CD8-positive, alpha-beta memory T cell (primary cell): Measurements from ENCODE around the gene MSH2. TPM values are rescaled to one million over a fixed set of nuclear protein-coding genes. Genes with fewer than 3 reads are reported as not detected.

ENCODE experiments used
- CTCF ChIA-PET: fragments of 350-600 bp; sonication (Branson Sonifier 250); formaldehyde crosslinking; loops from one replicate; lab custom pipeline; 2021; ENCODE audit warnings: antibody characterized with exemption; lab: Charles Lee
- POLR2A ChIA-PET: fragments of 350-600 bp; sonication (Branson Sonifier 250); formaldehyde crosslinking; loops from one replicate; lab custom pipeline; 2021; ENCODE audit warnings: antibody characterized with exemption; lab: Charles Lee
- DNase-seq, 5 donors: peaks; one replicate each; pipeline versions ENCODE4 v3.0.0 to v3.0.0-alpha.2; 2020 to 2022; ENCODE audit warnings: mixed read lengths in 1 of 5
- H3K27ac ChIP-seq: one replicate; pipeline ENCODE4 v1.7.0; 2013; ENCODE audit warnings: low read depth, mild to moderate bottlenecking, low read length, moderate library complexity
- H3K27me3 ChIP-seq: 2 replicates; pipeline ENCODE4 v1.7.0; 2013; ENCODE audit warnings: low read length, mild to moderate bottlenecking; ENCODE audit not compliant: insufficient read depth, poor library complexity, severe bottlenecking
- H3K36me3 ChIP-seq: 2 replicates; pipeline ENCODE4 v1.7.0; 2013; ENCODE audit warnings: mild to moderate bottlenecking, low read length, moderate library complexity; ENCODE audit not compliant: insufficient read depth
- H3K4me1 ChIP-seq: 2 replicates; pipeline ENCODE4 v1.7.0; 2013; ENCODE audit warnings: mild to moderate bottlenecking, low read length, moderate library complexity; ENCODE audit not compliant: insufficient read depth
- H3K4me3 ChIP-seq: 2 replicates; pipeline ENCODE4 v1.7.0; 2013; ENCODE audit warnings: mild to moderate bottlenecking, low read length
- H3K9me3 ChIP-seq: 2 replicates; pipeline ENCODE4 v1.7.0; 2013; ENCODE audit warnings: mild to moderate bottlenecking, low read length
- H3K27ac Mint-ChIP-seq, 8 donors: one replicate each; pipeline ENCODE4 v1.8.0; 2020 to 2021; ENCODE audit warnings: mixed read lengths in 8 of 8, mild to moderate bottlenecking in 6 of 8, inconsistent platforms in 3 of 8, moderate library complexity in 3 of 8
- H3K27me3 Mint-ChIP-seq, 2 donors: one replicate each; pipeline ENCODE4 v1.8.0; 2020 to 2021; ENCODE audit warnings: mixed read lengths in 2 of 2, mild to moderate bottlenecking in 1 of 2, moderate library complexity in 1 of 2
- H3K36me3 Mint-ChIP-seq, 3 donors: one replicate each; pipeline ENCODE4 v1.8.0; 2020 to 2021; ENCODE audit warnings: mixed read lengths in 3 of 3, inconsistent platforms in 1 of 3, mild to moderate bottlenecking in 1 of 3
- H3K4me1 Mint-ChIP-seq, 3 donors: one replicate each; pipeline ENCODE4 v1.8.0; 2020 to 2021; ENCODE audit warnings: mixed read lengths in 3 of 3, inconsistent platforms in 1 of 3, mild to moderate bottlenecking in 1 of 3
- H3K4me3 Mint-ChIP-seq, 7 donors: one replicate each; pipeline ENCODE4 v1.8.0; 2020 to 2021; ENCODE audit warnings: mixed read lengths in 7 of 7, mild to moderate bottlenecking in 6 of 7, moderate library complexity in 4 of 7, inconsistent platforms in 2 of 7
- H3K9me3 Mint-ChIP-seq, 5 donors: one replicate each; pipeline ENCODE4 v1.8.0; 2020 to 2022; ENCODE audit warnings: mixed read lengths in 5 of 5, mild to moderate bottlenecking in 3 of 5, moderate library complexity in 2 of 5, inconsistent platforms in 1 of 5
- polyA plus RNA-seq: library from polyadenylated mRNA; unstranded; fragments of 300-500 nt; fragmentation: Illumina TruSeq; gene quantifications from one replicate; pipeline ENCODE4 v1.2.3, GENCODE V29; 2021
- total RNA-seq, 2 experiments: library from RNA; stranded (reverse); gene quantifications; one replicate each; pipeline ENCODE4 v1.2.3, GENCODE V29; 2021

MSH2 gene
- total and polyA plus RNA-seq, 3 experiments from 2014 or later: 25.4 to 60.6 (median 58.5) TPM

GRCh38 chr2:47512581-47513083, 109.7 kb downstream of the MSH2 start:
- no peaks in the 10 kb centered on the region for H3K9me3 ChIP-seq
- no peaks in the 10 kb centered on the region for H3K36me3 ChIP-seq
- H3K4me3 ChIP-seq: no peak overlapping the region
- CTCF ChIA-PET: no interaction called here
- POLR2A ChIA-PET: no interaction called here
- DNase-seq: no peak
- no peak overlapping the region for H3K4me3 Mint-ChIP-seq
- peaks cover 0 to 4% (median 0%) of the 10 kb centered on the region in 3 donors for H3K4me1 Mint-ChIP-seq
- peaks cover 0 to 4% of the 10 kb centered on the region in 2 donors for H3K27me3 Mint-ChIP-seq
- peaks cover 0 to 3% (median 0%) of the 10 kb centered on the region in 3 donors for H3K36me3 Mint-ChIP-seq
- H3K9me3 Mint-ChIP-seq: no peaks in the 10 kb centered on the region
- H3K27ac ChIP-seq: no peak overlapping the region
- no peak overlapping the region for H3K27ac Mint-ChIP-seq
- H3K4me1 ChIP-seq: no peaks in the 10 kb centered on the region
- H3K27me3 ChIP-seq: no peaks in the 10 kb centered on the region

- DNase-seq: no peak
- H3K4me3 ChIP-seq: no peak overlapping the region
- H3K27me3 Mint-ChIP-seq: no peaks in the 10 kb centered on the region
- no peaks in the 10 kb centered on the region for H3K9me3 ChIP-seq
- no peak overlapping the region for H3K4me3 Mint-ChIP-seq
- no peaks in the 10 kb centered on the region for H3K9me3 Mint-ChIP-seq
- CTCF ChIA-PET: no interaction called here
- no peak overlapping the region for H3K27ac Mint-ChIP-seq
- H3K36me3 Mint-ChIP-seq: peaks cover 0 to 3% (median 0%) of the 10 kb centered on the region in 3 donors
- H3K4me1 ChIP-seq: no peaks in the 10 kb centered on the region
- no peaks in the 10 kb centered on the region for H3K36me3 ChIP-seq
- H3K27me3 ChIP-seq: no peaks in the 10 kb centered on the region
- no peak overlapping the region for H3K27ac ChIP-seq
- POLR2A ChIA-PET: no interaction called here
- peaks cover under 1 to 6% (median 1%) of the 10 kb centered on the region in 3 donors for H3K4me1 Mint-ChIP-seq
These were observed 111.1 kb downstream of the MSH2 start for GRCh38 chr2:47513981-47514520.

DNA sequence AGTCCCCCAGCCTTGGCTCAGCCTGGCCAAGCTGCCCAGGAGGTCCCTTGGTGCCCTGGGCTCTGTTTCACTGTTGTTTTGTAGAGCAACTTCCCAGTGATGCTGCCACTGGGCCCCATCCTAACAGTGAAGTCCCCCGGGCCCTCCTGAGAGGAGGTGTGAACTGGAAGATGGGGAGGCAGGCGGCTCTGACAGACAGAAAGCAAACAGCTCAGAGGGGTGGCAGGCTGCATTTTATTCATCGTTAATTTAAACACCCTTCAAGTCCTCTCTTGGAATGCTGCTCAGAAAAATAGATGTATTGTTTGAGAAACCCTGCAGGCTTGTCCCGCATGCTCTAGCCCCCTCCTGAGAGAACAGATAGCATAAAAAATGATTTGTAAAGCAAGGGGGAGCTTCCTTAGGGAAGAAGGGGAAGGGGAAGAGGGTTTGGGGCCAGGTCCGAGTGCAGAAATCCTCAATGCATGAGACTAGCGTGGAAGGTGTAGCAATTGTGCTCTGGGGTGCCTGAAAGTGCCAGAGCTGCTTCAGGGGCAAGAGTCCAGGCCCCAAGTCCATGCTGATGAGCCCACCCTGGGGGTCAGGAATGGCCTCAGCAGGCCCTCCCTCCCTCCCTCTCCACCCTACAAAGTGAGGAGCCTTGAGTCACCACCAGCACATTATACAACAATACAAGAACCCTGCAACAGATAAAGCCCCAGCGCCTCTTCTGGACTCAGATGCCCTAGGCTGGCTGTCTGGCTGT, 113.6 kb downstream of the MSH2 start:
- no peaks in the 10 kb centered on the region for H3K9me3 ChIP-seq
- ChIA-PET CTCF (no interaction called here), POLR2A (no interaction called here)
- Mint-ChIP-seq H3K36me3 (peaks cover 0 to 3% (median 3%) of the 10 kb centered on the region in 3 donors), H3K4me3 (no peak overlapping the region), H3K27me3 (no peaks in the 10 kb centered on the region), H3K27ac (no peak overlapping the region), H3K9me3 (no peaks in the 10 kb centered on the region), H3K4me1 (peaks cover 16 to 22% (median 22%) of the 10 kb centered on the region in 3 donors)
- H3K4me3 ChIP-seq: no peak overlapping the region
- H3K36me3 ChIP-seq: no peaks in the 10 kb centered on the region
- no peak overlapping the region for H3K27ac ChIP-seq
- DNase-seq: no peak
- peaks cover 10% of the 10 kb centered on the region for H3K4me1 ChIP-seq
- H3K27me3 ChIP-seq: no peaks in the 10 kb centered on the region

DNA sequence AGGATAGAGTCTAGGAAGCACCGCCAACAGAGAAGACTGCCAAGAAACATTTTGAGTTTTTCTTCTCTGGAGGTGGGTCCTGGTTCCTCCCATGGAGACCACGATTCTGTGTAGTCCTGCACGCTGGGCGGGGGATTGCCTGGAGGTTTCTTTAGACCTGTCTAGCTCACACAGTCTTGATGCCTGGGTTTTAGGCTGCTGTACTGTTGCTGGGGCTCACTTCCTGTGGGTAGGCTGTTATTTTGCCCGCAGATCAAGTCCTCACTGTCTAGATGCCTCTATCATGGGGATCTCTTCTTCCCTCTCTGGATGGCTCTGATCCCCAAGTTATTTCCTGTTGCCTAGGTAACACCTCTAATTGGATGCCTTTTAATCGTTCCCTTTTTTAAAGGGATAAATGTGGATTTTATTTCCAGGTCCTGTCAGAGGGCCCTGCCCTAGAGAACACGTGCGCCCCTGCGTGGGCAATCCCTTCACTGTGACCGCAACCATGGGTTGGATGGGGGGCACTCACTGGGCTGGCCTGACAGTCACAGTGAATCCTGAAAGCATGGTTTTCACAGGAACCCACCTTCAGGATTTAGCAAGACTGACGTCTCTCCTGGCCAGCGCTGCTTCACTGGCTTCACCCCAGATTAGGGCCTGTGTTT, 115.7 kb downstream of the MSH2 start:
- no peak for DNase-seq
- Mint-ChIP-seq H3K27ac (no peak overlapping the region), H3K27me3 (no peaks in the 10 kb centered on the region), H3K4me1 (peaks cover 20 to 33% (median 31%) of the 10 kb centered on the region in 3 donors), H3K36me3 (peaks cover 0 to 3% (median 0%) of the 10 kb centered on the region in 3 donors), H3K4me3 (peak overlapping the region in 2 of 7 donors; percentile 13 to 77), H3K9me3 (no peaks in the 10 kb centered on the region)
- Histone ChIP-seq H3K36me3 (no peaks in the 10 kb centered on the region), H3K9me3 (no peaks in the 10 kb centered on the region), H3K27ac (no peak overlapping the region), H3K4me3 (no peak overlapping the region), H3K27me3 (no peaks in the 10 kb centered on the region), H3K4me1 (peaks cover 10% of the 10 kb centered on the region)
- POLR2A ChIA-PET: no interaction called here
- CTCF ChIA-PET: no interaction called here

DNA sequence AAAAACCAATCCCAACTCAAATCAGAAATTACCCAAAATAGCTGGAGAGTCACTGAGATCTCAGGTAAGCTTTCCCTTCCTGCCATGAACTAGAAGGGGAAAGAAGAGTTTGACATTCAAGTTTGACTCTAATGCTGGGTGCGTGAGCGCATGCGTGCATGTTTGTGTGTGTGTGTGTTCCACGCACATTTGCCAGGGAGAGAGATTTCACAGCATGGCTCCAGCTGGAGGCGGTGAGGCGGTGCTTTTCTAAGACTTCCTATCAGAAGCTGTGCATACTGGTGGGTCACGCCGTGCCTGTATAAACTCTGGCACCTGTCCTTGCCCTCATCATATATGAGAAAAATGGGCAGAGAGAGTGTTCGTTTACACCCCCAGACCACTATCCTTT, 116.2 kb downstream of the MSH2 start:
- no peak overlapping the region for H3K27ac ChIP-seq
- ChIA-PET POLR2A (no interaction called here), CTCF (no interaction called here)
- no peaks in the 10 kb centered on the region for H3K27me3 ChIP-seq
- H3K36me3 ChIP-seq: no peaks in the 10 kb centered on the region
- peak overlapping the region in 5 of 7 donors; percentile 12 to 92 (median 73) for H3K4me3 Mint-ChIP-seq
- H3K4me3 ChIP-seq: no peak overlapping the region
- no peaks in the 10 kb centered on the region for H3K9me3 ChIP-seq
- no peaks in the 10 kb centered on the region for H3K27me3 Mint-ChIP-seq
- peaks cover 10% of the 10 kb centered on the region for H3K4me1 ChIP-seq
- no peak for DNase-seq
- no peaks in the 10 kb centered on the region for H3K9me3 Mint-ChIP-seq
- H3K27ac Mint-ChIP-seq: peak overlapping the region in 1 of 8 donors; percentile 65
- peaks cover 20 to 33% (median 31%) of the 10 kb centered on the region in 3 donors for H3K4me1 Mint-ChIP-seq
- H3K36me3 Mint-ChIP-seq: peaks cover 0 to 3% (median 0%) of the 10 kb centered on the region in 3 donors

DNA sequence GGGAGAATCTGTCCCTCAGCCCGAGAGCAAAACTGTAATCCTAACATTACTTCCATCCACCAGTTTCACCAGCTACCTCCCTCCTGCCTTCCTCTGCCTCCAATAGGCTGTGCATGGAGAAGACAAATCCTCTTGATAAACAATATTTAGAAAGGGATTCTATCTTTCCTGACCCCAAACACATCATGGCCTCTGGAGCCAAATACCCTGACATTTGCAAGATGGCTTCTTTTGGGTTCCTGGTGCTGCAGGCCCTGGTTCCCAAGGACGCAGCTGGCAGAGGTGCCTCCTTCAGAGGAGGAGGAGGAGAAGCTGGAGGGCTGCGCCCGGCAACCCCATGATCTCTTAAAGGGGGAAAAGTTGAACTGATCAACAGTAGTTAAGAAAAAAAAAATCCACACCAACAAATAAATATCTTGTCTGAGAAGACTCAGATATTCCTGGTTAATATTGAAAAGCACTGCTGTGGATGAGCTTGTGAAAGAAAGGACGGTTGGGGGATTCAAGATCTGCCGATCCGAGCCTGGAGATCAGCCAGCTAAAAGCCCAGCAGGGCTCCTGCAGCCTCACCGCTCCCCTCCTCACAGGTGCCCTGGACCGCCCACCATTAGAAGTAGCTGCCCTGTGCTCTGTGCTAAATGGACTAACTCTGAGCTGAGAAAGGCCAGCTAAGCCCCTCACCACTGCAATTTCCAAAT, 116.8 kb downstream of the MSH2 start:
- CTCF ChIA-PET: interaction anchor here (1.2 kb wide), 1 partner anchor 8 kb away, joined by 3 read pairs; no protein-coding TSS in a partner anchor
- H3K4me3 Mint-ChIP-seq: peak overlapping the region; percentile 73 to 94 (median 92)
- Histone ChIP-seq H3K9me3 (no peaks in the 10 kb centered on the region), H3K27me3 (no peaks in the 10 kb centered on the region), H3K36me3 (no peaks in the 10 kb centered on the region), H3K4me3 (peak overlapping the region; percentile 47), H3K27ac (no peak overlapping the region), H3K4me1 (peaks cover 10% of the 10 kb centered on the region)
- no peaks in the 10 kb centered on the region for H3K27me3 Mint-ChIP-seq
- H3K4me1 Mint-ChIP-seq: peaks cover 20 to 33% (median 31%) of the 10 kb centered on the region in 3 donors
- H3K36me3 Mint-ChIP-seq: peaks cover 0 to 3% (median 0%) of the 10 kb centered on the region in 3 donors
- no peaks in the 10 kb centered on the region for H3K9me3 Mint-ChIP-seq
- no peak for DNase-seq
- H3K27ac Mint-ChIP-seq: peak overlapping the region in 3 of 8 donors; percentile 19 to 54 (median 47)
- POLR2A ChIA-PET: no interaction called here

GRCh38 chr2:47520302-47520630, 117.3 kb downstream of the MSH2 start:
- CTCF ChIA-PET: interaction anchor here (1.2 kb wide), 1 partner anchor 8 kb away, joined by 3 read pairs; no protein-coding TSS in a partner anchor
- peaks cover 0 to 3% of the 10 kb centered on the region in 2 donors for H3K27me3 Mint-ChIP-seq
- peaks cover 20 to 33% (median 31%) of the 10 kb centered on the region in 3 donors for H3K4me1 Mint-ChIP-seq
- H3K27ac Mint-ChIP-seq: peak overlapping the region in 5 of 8 donors; percentile 19 to 54 (median 54)
- H3K4me1 ChIP-seq: peaks cover 10% of the 10 kb centered on the region
- H3K9me3 ChIP-seq: no peaks in the 10 kb centered on the region
- no peaks in the 10 kb centered on the region for H3K9me3 Mint-ChIP-seq
- H3K36me3 ChIP-seq: no peaks in the 10 kb centered on the region
- no peak for DNase-seq
- peak overlapping the region; percentile 47 for H3K4me3 ChIP-seq
- POLR2A ChIA-PET: interaction anchor here (0.6 kb wide), 1 partner anchor 89 kb away, joined by 3 read pairs; no protein-coding TSS in a partner anchor
- peak overlapping the region; percentile 73 to 94 (median 92) for H3K4me3 Mint-ChIP-seq
- H3K27ac ChIP-seq: no peak overlapping the region
- H3K27me3 ChIP-seq: no peaks in the 10 kb centered on the region
- H3K36me3 Mint-ChIP-seq: peaks cover 0 to 3% (median 0%) of the 10 kb centered on the region in 3 donors
